Kidney (tissue), 14 donors: ENCODE measurements around the gene PLEKHG5. TPM values are rescaled to one million over a fixed set of nuclear protein-coding genes. Genes with fewer than 3 reads are reported as not detected.
"Not testable (repeated sequence)": the region's sequence is repeated elsewhere in the genome, so short reads cannot be mapped to it uniquely, and the experiment has no call there.

Source experiments
- DNase-seq, 5 donors: peaks; one replicate each; pipeline ENCODE4 v3.0.0-alpha.2; 2013 to 2020
- FAIRE-seq: peaks from 2 replicates; lab custom pipeline; 2012; peaks lifted over from hg19 to GRCh38; lab: Jason Lieb, UNC
- H3K27ac ChIP-seq, 2 donors: one replicate each; pipeline ENCODE4 v1.7.0; 2013; ENCODE audit warnings: low read depth in 2 of 2, low read length in 2 of 2, inconsistent platforms in 1 of 2
- H3K27me3 ChIP-seq: one replicate; pipeline ENCODE4 v1.7.1; 2013; ENCODE audit warnings: low read length, inconsistent platforms; ENCODE audit not compliant: control insufficient read depth, insufficient read depth
- H3K36me3 ChIP-seq, 3 donors: one replicate each; pipeline versions ENCODE4 v1.7.0 to v1.7.1; 2013; ENCODE audit warnings: low read length in 3 of 3, control low read depth in 1 of 3, inconsistent platforms in 1 of 3; ENCODE audit not compliant: insufficient read depth in 3 of 3, control insufficient read depth in 2 of 3
- H3K4me1 ChIP-seq, 3 donors: one replicate each; pipeline versions ENCODE4 v1.7.0 to v1.7.1; 2013; ENCODE audit warnings: low read length in 3 of 3, inconsistent platforms in 1 of 3, low read depth in 1 of 3; ENCODE audit not compliant: control insufficient read depth in 2 of 3, insufficient read depth in 2 of 3
- H3K4me3 ChIP-seq, 3 donors: one replicate each; pipeline versions ENCODE4 v1.7.0 to v1.8.1; 2013; ENCODE audit warnings: low read length in 3 of 3, control low read depth in 1 of 3, inconsistent platforms in 1 of 3
- H3K9ac ChIP-seq, 3 donors: one replicate each; pipeline versions ENCODE4 v1.7.0 to v1.7.1; 2013; ENCODE audit warnings: low read length in 3 of 3, control low read depth in 1 of 3, inconsistent platforms in 1 of 3
- H3K9me3 ChIP-seq, 3 donors: one replicate each; pipeline versions ENCODE4 v1.7.0 to v1.7.1; 2013; ENCODE audit warnings: low read length in 3 of 3, control low read depth in 1 of 3, inconsistent platforms in 1 of 3; ENCODE audit not compliant: control insufficient read depth in 2 of 3, insufficient read depth in 1 of 3
- CTCF ChIP-seq: IDR thresholded peaks from 3 replicates; pipeline ENCODE4 v1.5.1; 2012; ENCODE audit warnings: mild to moderate bottlenecking, moderate library complexity, borderline replicate concordance; ENCODE audit not compliant: insufficient read depth; ENCODE audit errors: extremely low read depth
- intact Hi-C: fragments of 100-400 bp; cut with DNase I; formaldehyde crosslinking; loops from one replicate; pipeline ENCODE4 v1.11.1; 2022
- polyA plus RNA-seq: library from polyadenylated mRNA; stranded (reverse); fragments of 350-450 nt; fragmentation: Illumina TruSeq; extraction: RNeasy Lipid Tissue Mini Kit (QIAGEN cat#74804); gene quantifications from one replicate; pipeline ENCODE4 v1.2.3, GENCODE V29; 2014; ENCODE audit warnings: low read depth, low replicate concordance; ENCODE audit not compliant: insufficient read depth
- total RNA-seq: library from RNA; stranded (reverse); fragmentation: NEBNext Ultra II Directional; extraction: Animal tissue kit (Norgen Biotek cat#: 25700); gene quantifications from one replicate; pipeline ENCODE4 v1.2.1, GENCODE V29; 2021
- donor health status: control.
- donor health status: control.
- donor health status: control.
- donor health status: control.
- donor health status: control.
- donor health status: DM: yes; HTN: yes; CAD: no.
- donor health status: Normal renal cell carcinoma (clear cell type).

The PLEKHG5 gene
- total and polyA plus RNA-seq, 2 donors from 2014 or later, result 4.4 to 14.0 TPM

GRCh38 chr1:6434186-6434585 is 57.3 kb downstream of the PLEKHG5 start:
- no peak overlapping the region for H3K4me3 ChIP-seq
- FAIRE-seq (no peak), DNase-seq (peak in 1 of 5 donors; percentile 45)
- TF ChIP-seq CTCF, result no peak
- H3K9ac ChIP-seq, result no peak overlapping the region
- intact Hi-C loops, result no loop called here
- H3K9me3 ChIP-seq, result no peaks in the 10 kb centered on the region
- no peaks in the 10 kb centered on the region for H3K27me3 ChIP-seq
- no peak overlapping the region for H3K27ac ChIP-seq
- peaks cover 0 to 12% (median 0%) of the 10 kb centered on the region in 3 donors for H3K4me1 ChIP-seq
- H3K36me3 ChIP-seq, result no peaks in the 10 kb centered on the region

DNA sequence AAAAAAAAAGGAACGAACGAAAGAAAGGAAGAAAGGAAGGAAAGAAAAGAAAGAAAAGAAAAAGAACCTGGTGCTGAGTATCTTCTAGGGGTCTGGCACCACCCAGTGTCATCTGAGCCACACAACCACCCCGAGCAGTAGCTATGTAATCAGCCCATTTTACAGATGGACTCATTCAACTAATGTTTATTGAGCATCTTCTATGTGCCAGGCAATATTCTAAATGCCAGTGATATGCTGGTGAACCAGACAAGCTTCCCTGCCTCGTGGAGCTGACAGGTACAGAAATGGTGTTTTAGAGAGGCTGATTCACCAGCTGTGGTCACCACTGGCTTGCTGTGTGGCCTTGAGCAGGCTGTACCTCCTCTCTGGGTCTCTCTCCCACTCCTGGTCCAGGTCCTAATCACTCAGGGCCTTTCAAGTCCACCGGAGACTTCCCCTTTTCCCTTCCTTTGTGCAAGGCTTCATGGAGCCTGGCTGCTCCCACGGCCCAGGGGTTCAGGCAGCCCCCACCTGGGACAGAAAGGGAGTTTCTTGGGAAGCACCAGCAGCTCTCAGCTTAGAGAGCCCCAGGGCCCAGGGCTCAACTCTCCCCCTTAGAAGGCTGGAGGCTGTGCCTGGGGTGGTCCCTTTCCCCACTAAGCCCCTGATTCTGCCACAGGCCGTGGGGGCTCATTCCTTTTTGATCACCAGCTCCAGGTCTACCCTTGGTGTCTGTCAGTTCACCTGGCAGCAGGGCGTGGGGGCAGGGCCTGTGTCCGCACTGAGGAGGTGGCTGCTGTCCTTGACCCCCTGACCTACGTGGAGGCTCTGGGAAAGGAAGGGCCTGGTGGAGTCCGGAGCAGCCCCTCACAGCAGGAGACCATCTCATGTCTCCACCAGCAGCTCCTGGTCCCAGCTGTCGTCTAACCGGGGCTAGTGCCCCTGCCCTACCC is 59.6 kb downstream of the PLEKHG5 start:
- H3K36me3 ChIP-seq, H3K9me3 ChIP-seq, H3K27me3 ChIP-seq, H3K27ac ChIP-seq, H3K4me1 ChIP-seq, H3K4me3 ChIP-seq, intact Hi-C loops, H3K9ac ChIP-seq, FAIRE-seq: not testable (repeated sequence)
- DNase-seq, result peak in 1 of 5 donors; percentile 48

DNA sequence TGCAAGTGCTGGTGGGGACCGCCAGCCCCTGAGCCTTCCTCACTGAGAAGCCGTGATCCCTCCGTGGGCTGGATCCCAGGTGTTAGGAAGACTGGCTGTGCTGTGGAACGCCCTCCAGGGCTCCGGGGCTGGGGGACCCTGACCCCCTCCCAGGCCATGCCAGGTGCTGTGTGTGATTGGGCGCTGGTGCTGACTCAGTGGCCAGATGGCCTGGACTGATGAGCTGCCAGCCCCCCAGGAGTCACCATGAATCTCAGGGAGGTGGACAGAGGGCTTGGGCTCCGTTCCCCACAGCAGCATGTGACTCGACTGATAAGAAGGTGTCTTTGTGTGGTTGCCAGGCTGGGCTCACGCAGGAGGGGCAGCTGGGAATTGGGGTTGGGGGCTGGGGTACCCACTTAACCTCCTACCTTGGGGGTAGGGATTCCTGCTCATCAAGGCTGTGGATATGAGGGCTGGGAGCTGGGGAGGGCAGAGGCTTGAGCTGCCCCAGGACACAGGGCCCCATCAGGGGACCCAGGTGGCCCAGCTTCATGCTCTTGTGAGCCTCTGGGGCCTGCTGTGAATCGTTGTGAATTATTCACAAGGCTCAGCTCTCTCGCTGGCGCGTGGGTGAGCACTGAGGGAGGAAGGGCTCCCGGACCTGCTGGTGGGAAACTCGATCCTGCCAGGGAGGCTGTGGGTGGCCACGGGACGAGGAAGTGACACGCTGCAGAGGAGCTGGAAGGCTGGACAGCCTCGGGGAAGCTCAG is 61.6 kb downstream of the PLEKHG5 start:
- H3K9me3 ChIP-seq, intact Hi-C loops, H3K9ac ChIP-seq, H3K4me3 ChIP-seq, H3K27ac ChIP-seq, H3K27me3 ChIP-seq, H3K36me3 ChIP-seq, FAIRE-seq: not testable (repeated sequence)
- H3K4me1 ChIP-seq, result peaks cover 0 to 20% (median 7%) of the 10 kb centered on the region in 3 donors
- peak in 3 of 5 donors; percentile 49 to 81 (median 62) for DNase-seq

- H3K27ac ChIP-seq, intact Hi-C loops, DNase-seq, H3K9me3 ChIP-seq, H3K27me3 ChIP-seq, H3K36me3 ChIP-seq, H3K4me3 ChIP-seq, FAIRE-seq, H3K9ac ChIP-seq: not testable (repeated sequence)
- H3K4me1 ChIP-seq, result peaks cover 0 to 31% (median 7%) of the 10 kb centered on the region in 3 donors
Observed at GRCh38 chr1:6428453-6428852, 63.0 kb downstream of the PLEKHG5 start.
